AG09319 (cell line): Measurements from ENCODE around the gene COL23A1.

Source experiments
- DNase-seq: peaks from one replicate; pipeline ENCODE4 v3.0.0-alpha.2; 2010; ENCODE audit warnings: low read depth; ENCODE audit errors: extremely low read depth
- CTCF ChIP-seq: IDR thresholded peaks from 2 replicates; pipeline ENCODE4 v1.5.1; 2011; ENCODE audit warnings: low read depth, mild to moderate bottlenecking, inconsistent platforms, low read length, moderate library complexity

Gene COL23A1

GRCh38 chr5:178209334-178210072 is 380.7 kb downstream of the COL23A1 start:
- no peak for TF ChIP-seq CTCF
- no peak for DNase-seq

GRCh38 chr5:178208540-178209227 is 381.5 kb downstream of the COL23A1 start:
- DNase-seq, result no peak
- TF ChIP-seq CTCF, result no peak

GRCh38 chr5:178207917-178208280 is 382.3 kb downstream of the COL23A1 start:
- no peak for DNase-seq
- TF ChIP-seq CTCF, result no peak

GRCh38 chr5:178207183-178207916 is 382.8 kb downstream of the COL23A1 start:
- no peak for DNase-seq
- TF ChIP-seq CTCF, result no peak

- DNase-seq, result no peak
- TF ChIP-seq CTCF, result no peak
Observed at GRCh38 chr5:178206166-178207101, 383.8 kb downstream of the COL23A1 start.

GRCh38 chr5:178205749-178206047 is 384.5 kb downstream of the COL23A1 start:
- DNase-seq, result no peak
- no peak for TF ChIP-seq CTCF
